HG02943 (cell line): ENCODE results near the gene ZNF248.
"Not testable (repeated sequence)": the region's sequence is repeated elsewhere in the genome, so short reads cannot be mapped to it uniquely, and the experiment has no call there.

Experiments
- ATAC-seq: cut with Tn5 transposase; IDR thresholded peaks from one replicate; pipeline ENCODE4 v1.9.1; 2021; ENCODE audit warnings: mild to moderate bottlenecking, low read depth, moderate library complexity; ENCODE audit not compliant: unreplicated experiment

ZNF248 gene

GRCh38 chr10:37754538-37755323, 102.7 kb downstream of the ZNF248 start:
- no peak for ATAC-seq

- no peak for ATAC-seq
These were observed 105.0 kb downstream of the ZNF248 start for GRCh38 chr10:37752334-37752875.

GRCh38 chr10:37748170-37748569, 109.2 kb downstream of the ZNF248 start:
- no peak for ATAC-seq

- no peak for ATAC-seq
These were observed 110.3 kb downstream of the ZNF248 start for GRCh38 chr10:37747081-37747480.

- no peak for ATAC-seq
These were observed 115.6 kb downstream of the ZNF248 start for GRCh38 chr10:37741831-37742230.

- ATAC-seq, result no peak
These were observed 118.2 kb downstream of the ZNF248 start for GRCh38 chr10:37739181-37739580.

GRCh38 chr10:37738241-37738640, 119.2 kb downstream of the ZNF248 start:
- not testable (repeated sequence) for ATAC-seq

GRCh38 chr10:37737336-37737735, 120.1 kb downstream of the ZNF248 start:
- ATAC-seq, result no peak

- ATAC-seq, result no peak
These were observed 121.3 kb downstream of the ZNF248 start for GRCh38 chr10:37736120-37736519.

- ATAC-seq, result no peak
These were observed 122.4 kb downstream of the ZNF248 start for GRCh38 chr10:37734971-37735370.
